Activated T-helper 1 cell treated with anti-CD3 and anti-CD28 coated beads, Interleukin-12 subunit alpha, Interleukin-12 subunit beta, Interleukin-2, Interleukin-4 antibody, amounts not matched to agents 30 ng/mL and 10 ng/mL and 1 ng/mL, durations not matched to agents 14 hours and 24 hours and 36 hours (primary cell): ENCODE results near the gene PNLDC1. TPM values are rescaled to one million over a fixed set of nuclear protein-coding genes. Genes with fewer than 3 reads are reported as not detected.
"Not testable (repeated sequence)": the region's sequence is repeated elsewhere in the genome, so short reads cannot be mapped to it uniquely, and the experiment has no call there.

Source experiments
- DNase-seq: peaks from one replicate; pipeline ENCODE4 v3.0.0; 2021; ENCODE audit warnings: low spot score
- H3K27ac Mint-ChIP-seq: one replicate; pipeline ENCODE4 v1.8.0; 2021; ENCODE audit warnings: mild to moderate bottlenecking, mixed read lengths
- H3K27me3 Mint-ChIP-seq: one replicate; pipeline ENCODE4 v1.8.0; 2022; ENCODE audit warnings: mild to moderate bottlenecking, moderate library complexity, mixed read lengths; ENCODE audit not compliant: insufficient read depth
- H3K36me3 Mint-ChIP-seq: one replicate; pipeline ENCODE4 v1.8.0; 2021; ENCODE audit warnings: low read depth, mixed read lengths
- H3K4me1 Mint-ChIP-seq: one replicate; pipeline ENCODE4 v1.8.0; 2021; ENCODE audit warnings: low read depth, mixed read lengths
- H3K4me3 Mint-ChIP-seq: one replicate; pipeline ENCODE4 v1.8.0; 2021; ENCODE audit warnings: mild to moderate bottlenecking, moderate library complexity, mixed read lengths
- H3K9me3 Mint-ChIP-seq: one replicate; pipeline ENCODE4 v1.8.0; 2021; ENCODE audit warnings: mixed read lengths
- intact Hi-C: fragments of 100-400 bp; cut with micrococcal nuclease; formaldehyde crosslinking; loops from one replicate; pipeline ENCODE4 v1.15.1; 2024
- total RNA-seq: library from RNA; stranded (reverse); gene quantifications from 2 replicates; pipeline ENCODE4 v1.2.3, GENCODE V29; 2022

The PNLDC1 gene
- total RNA-seq, 1 donor from 2014 or later = 0.78 TPM

DNA sequence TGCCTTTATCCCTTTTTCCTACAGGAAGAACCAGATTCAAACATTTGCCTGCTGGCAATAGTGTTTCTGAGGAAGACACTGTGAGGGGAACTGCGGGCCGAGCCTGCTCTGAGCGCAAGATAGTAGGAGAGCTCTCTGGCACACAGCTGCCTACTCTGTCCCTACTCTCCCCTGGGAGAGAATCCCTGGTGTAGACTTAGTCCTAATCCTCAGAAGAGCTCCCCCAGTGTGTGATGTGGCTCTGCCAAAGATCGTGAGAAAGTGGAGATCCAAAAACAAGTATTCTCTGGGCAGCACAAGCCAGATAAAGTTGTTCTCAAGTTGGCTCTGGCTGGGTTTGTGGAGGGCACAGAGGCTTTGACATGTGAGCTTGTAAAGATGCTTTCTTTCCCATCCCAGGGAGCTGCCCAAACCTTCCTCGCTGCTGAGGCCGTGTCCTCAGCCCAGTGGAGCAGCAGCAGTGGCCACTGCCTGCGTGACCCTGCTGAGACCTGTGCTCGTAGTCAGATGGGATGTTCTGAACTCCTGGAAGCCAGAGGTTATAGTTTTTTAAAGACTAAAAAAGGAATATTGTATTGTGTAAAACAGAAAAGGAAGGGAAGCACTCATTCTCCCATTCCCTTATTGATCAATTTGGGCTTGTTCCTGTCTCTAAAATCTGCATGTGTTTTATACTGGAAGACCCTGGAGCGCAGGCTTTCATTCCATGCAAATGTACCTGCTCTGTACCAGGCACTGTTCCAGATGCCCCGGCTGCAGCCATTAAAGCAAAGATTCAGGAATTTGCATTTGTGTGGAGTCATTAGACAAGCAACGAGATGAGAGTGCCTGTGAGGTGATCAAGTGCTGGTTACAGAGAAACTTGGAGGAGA, 30.7 kb downstream of the PNLDC1 start:
- peaks cover 11% of the 10 kb centered on the region for H3K27me3 Mint-ChIP-seq
- DNase-seq = no peak
- H3K4me1 Mint-ChIP-seq = peaks cover 9% of the 10 kb centered on the region
- H3K36me3 Mint-ChIP-seq = no peaks in the 10 kb centered on the region
- no peaks in the 10 kb centered on the region for H3K9me3 Mint-ChIP-seq
- intact Hi-C loops = no loop called here
- no peak overlapping the region for H3K27ac Mint-ChIP-seq
- H3K4me3 Mint-ChIP-seq = no peak overlapping the region

DNA sequence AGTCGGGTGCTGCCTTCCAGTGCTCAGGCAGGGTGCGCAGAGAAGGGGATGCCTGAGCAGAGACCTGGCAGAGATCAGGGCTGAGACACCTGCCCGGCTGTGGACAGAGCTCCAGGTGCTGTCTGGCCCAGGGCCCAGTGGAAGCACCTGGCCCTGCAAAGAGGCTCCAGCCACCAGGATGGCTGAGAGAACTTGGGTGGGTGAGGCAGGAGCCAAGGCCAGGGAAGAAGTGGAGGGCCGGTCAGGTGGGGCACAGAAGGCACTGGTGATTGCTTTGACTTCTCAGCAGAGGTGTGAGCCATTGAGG, 31.2 kb downstream of the PNLDC1 start:
- intact Hi-C loops = no loop called here
- Mint-ChIP-seq H3K9me3 (no peaks in the 10 kb centered on the region), H3K4me3 (no peak overlapping the region), H3K27me3 (peaks cover 11% of the 10 kb centered on the region), H3K4me1 (peaks cover 9% of the 10 kb centered on the region), H3K27ac (no peak overlapping the region), H3K36me3 (no peaks in the 10 kb centered on the region)
- DNase-seq = no peak

DNA sequence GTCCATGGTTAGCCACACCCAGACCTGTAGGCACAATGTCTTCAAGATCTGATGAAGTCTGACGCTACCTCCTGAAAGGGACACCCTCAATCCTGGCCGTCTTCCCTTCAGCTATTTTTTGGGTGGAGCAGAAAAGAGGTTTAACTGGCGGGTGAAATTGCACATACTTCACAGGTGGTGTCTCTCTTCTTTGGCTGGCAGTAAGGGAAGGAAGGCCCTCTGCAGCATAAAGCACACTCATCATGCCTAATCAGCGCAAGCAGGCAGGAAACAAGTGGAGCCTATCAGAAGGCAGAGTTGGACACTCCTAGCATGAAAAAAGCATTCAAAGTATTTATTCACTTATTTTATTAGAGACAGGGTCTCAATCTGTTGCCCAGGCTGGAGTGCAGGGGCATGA, 32.9 kb downstream of the PNLDC1 start:
- Mint-ChIP-seq H3K36me3 (no peaks in the 10 kb centered on the region), H3K27ac (no peak overlapping the region), H3K27me3 (peaks cover 11% of the 10 kb centered on the region), H3K9me3 (no peaks in the 10 kb centered on the region), H3K4me1 (peaks cover 9% of the 10 kb centered on the region), H3K4me3 (no peak overlapping the region)
- intact Hi-C loops = no loop called here
- DNase-seq = no peak

DNA sequence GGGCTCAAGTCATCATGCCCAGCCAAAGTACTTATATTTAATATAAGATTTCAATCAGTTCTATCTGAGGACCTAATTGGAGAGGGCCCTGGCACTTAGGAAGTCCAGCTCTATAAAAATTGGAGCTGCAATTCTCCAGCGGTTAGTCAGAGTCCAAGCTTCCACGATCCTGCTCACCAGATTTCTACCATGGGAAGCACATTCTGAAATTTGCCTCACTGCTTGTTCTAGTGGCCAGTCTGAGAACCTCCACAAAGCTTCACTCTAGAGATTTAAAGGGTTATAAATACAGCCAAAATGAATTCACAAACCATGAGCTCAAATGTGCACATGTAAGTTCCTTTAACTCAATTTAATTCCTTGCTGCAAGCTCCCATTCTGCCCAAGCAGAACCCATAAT, 33.5 kb downstream of the PNLDC1 start:
- intact Hi-C loops = no loop called here
- H3K4me1 Mint-ChIP-seq = peaks cover 9% of the 10 kb centered on the region
- peaks cover 13% of the 10 kb centered on the region for H3K27me3 Mint-ChIP-seq
- no peaks in the 10 kb centered on the region for H3K9me3 Mint-ChIP-seq
- DNase-seq = no peak
- H3K4me3 Mint-ChIP-seq = no peak overlapping the region
- H3K36me3 Mint-ChIP-seq = no peaks in the 10 kb centered on the region
- H3K27ac Mint-ChIP-seq = no peak overlapping the region

DNA sequence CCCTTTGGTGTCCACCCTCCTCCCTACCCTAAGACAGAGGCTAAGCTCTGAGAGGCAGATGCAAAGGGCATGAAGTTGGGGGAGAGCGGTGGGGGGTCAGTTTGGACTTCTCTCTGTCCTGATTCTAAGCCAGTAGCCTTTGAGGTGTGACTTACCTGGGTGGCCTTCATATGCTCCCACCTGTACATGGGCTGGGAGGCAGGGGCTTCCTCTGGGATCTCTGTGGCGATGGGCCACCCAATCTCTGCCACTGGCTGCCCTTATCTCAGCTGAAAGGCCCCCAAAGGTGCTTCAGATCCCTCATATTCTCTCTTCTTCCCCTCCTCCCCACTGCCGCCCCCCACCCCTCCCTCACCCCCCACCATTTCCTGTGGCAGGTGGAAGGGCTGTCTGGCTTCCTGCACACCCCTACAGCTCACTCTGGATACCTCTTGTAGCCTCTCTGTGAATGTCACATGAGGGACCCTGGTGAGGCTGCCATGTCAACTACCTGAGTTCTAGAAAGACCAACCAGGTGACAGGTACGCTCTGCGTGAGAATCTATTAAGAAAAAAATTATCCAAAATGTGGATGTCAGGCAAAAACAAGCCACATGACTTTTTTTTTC, 34.0 kb downstream of the PNLDC1 start:
- Mint-ChIP-seq H3K27me3 (peaks cover 13% of the 10 kb centered on the region), H3K27ac (no peak overlapping the region), H3K9me3 (no peaks in the 10 kb centered on the region), H3K4me3 (no peak overlapping the region), H3K36me3 (no peaks in the 10 kb centered on the region), H3K4me1 (peaks cover 9% of the 10 kb centered on the region)
- intact Hi-C loops = no loop called here
- no peak for DNase-seq

DNA sequence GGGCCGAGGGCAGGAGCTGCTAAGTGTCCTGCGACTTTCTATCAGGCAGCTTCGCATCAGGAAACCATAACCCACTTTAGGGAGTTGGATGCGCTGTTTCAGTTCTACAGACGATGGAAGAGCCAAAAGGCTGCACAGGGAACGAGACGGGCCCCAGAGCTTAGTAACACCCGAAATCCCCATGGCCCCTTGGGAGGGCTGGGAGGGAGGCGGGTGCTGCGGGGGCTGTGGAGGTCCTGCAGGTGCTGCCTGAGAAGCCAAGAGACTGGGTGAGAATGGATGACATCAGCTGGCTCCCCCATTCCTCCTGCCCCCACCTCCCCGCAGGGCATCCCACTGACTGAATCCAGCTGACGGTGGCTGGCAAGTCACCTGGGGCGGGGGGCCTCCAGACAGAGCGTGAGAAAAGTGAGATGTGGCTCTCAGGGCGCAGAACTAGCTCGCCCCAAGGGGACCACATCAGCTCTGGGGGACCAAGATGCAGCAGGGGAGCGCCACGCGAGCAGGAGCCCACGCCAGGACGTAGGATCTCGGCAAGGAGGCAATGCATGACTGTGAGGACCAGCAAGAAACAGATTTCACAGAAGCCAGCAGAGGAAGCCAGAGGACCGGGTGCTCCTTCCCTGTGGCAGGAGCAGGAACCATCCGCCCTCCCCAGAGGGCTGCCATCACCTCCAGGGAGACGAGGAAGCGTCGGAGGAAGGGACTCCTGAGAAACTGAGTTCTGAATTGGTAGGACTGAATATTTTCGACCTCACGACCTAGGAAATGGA, 36.8 kb downstream of the PNLDC1 start:
- H3K4me3 Mint-ChIP-seq = no peak overlapping the region
- H3K4me1 Mint-ChIP-seq = no peaks in the 10 kb centered on the region
- no peak overlapping the region for H3K27ac Mint-ChIP-seq
- intact Hi-C loops = no loop called here
- no peaks in the 10 kb centered on the region for H3K36me3 Mint-ChIP-seq
- H3K27me3 Mint-ChIP-seq = peaks cover 16% of the 10 kb centered on the region
- DNase-seq = no peak
- H3K9me3 Mint-ChIP-seq = no peaks in the 10 kb centered on the region

DNA sequence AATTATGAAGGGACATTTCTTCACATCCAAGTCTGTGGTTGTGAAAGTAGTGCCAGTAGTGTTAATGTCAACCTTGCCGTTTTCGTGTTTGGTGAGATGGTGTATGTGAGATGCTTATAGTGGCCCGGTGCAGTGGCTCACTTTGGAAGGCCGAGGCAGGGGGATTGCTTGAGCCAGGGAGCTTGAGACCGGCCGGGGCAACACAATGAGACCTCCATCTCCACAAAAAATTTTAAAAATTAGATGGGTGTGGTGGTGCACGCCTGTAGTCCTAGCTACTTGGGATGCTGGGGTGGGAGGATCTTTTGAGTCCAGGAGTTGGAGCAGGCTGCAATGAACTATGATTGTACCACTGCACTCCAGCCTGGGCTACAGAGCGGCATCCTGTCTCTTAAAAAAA, 37.4 kb downstream of the PNLDC1 start:
- no peaks in the 10 kb centered on the region for H3K4me1 Mint-ChIP-seq

DNA sequence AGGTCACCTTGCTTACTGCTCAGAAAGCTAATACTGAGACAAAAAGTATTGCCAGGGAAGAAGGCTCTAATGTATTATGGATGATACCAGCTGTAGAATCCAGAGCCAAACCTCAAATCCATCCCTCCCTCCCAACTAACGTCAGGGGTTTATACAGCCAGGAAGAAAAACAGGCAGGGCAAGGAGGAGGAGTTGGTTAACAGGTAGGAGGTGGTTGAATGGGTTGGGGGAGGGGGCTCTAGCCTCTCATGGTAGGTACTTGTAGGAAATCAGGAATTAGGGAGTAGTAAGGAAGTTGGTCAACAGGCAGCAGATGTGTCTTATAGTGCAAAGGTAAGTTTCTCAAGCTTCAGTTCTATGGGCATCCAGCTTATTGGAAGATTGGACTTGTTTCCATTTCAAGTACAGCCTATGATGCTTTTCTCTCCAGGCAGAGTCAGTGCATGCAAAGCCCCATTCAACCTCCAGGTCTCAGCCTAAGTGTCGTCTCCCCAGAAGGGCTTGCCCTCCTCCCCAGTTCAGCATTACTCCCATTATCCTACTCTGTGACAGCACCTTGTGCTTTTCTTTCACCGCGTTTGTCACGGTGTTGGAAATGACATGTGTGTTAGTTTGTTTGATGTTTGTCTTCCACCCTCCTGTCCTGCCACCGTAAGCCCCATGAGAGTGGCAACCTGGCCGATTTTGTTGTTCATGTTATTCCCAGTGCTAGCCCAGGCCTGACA, 38.1 kb downstream of the PNLDC1 start:
- no peaks in the 10 kb centered on the region for H3K36me3 Mint-ChIP-seq
- no peaks in the 10 kb centered on the region for H3K4me1 Mint-ChIP-seq
- H3K27ac Mint-ChIP-seq = no peak overlapping the region

More for the DNA sequence above, 37.4 kb downstream of the PNLDC1 start:
- Mint-ChIP-seq H3K4me3 (no peak overlapping the region), H3K27me3 (peaks cover 16% of the 10 kb centered on the region), H3K9me3 (no peaks in the 10 kb centered on the region), H3K27ac (no peak overlapping the region), H3K36me3 (no peaks in the 10 kb centered on the region)
- intact Hi-C loops = no loop called here
- no peak for DNase-seq

DNA sequence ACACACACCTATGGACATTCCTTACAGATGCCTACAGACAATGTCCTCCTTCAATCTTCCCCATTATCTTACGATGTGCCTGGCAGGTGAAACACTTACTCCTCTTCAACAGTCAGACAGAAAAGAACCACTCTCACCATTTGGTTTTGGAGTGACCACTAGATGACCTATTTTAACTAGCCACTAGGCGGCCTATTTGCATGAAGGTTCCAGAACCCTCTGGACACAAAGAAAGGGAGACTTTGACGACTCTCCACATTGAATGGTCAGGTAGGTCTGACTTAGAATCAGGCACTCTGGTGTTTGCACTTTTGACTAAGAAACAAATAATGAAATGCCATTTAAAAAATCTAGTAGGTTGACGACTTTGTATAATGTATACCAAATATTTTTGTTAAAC, 42.0 kb downstream of the PNLDC1 start:
- no peak for DNase-seq
- no peak overlapping the region for H3K4me3 Mint-ChIP-seq
- H3K9me3 Mint-ChIP-seq = no peaks in the 10 kb centered on the region
- H3K4me1 Mint-ChIP-seq = no peaks in the 10 kb centered on the region
- H3K27ac Mint-ChIP-seq = no peak overlapping the region
- H3K36me3 Mint-ChIP-seq = no peaks in the 10 kb centered on the region
- H3K27me3 Mint-ChIP-seq = peaks cover 7% of the 10 kb centered on the region
- intact Hi-C loops = no loop called here

More for the DNA sequence above, 38.1 kb downstream of the PNLDC1 start:
- no peak for DNase-seq
- H3K4me3 Mint-ChIP-seq = no peak overlapping the region
- H3K27me3 Mint-ChIP-seq = peaks cover 12% of the 10 kb centered on the region
- no peaks in the 10 kb centered on the region for H3K9me3 Mint-ChIP-seq
- intact Hi-C loops = no loop called here

DNA sequence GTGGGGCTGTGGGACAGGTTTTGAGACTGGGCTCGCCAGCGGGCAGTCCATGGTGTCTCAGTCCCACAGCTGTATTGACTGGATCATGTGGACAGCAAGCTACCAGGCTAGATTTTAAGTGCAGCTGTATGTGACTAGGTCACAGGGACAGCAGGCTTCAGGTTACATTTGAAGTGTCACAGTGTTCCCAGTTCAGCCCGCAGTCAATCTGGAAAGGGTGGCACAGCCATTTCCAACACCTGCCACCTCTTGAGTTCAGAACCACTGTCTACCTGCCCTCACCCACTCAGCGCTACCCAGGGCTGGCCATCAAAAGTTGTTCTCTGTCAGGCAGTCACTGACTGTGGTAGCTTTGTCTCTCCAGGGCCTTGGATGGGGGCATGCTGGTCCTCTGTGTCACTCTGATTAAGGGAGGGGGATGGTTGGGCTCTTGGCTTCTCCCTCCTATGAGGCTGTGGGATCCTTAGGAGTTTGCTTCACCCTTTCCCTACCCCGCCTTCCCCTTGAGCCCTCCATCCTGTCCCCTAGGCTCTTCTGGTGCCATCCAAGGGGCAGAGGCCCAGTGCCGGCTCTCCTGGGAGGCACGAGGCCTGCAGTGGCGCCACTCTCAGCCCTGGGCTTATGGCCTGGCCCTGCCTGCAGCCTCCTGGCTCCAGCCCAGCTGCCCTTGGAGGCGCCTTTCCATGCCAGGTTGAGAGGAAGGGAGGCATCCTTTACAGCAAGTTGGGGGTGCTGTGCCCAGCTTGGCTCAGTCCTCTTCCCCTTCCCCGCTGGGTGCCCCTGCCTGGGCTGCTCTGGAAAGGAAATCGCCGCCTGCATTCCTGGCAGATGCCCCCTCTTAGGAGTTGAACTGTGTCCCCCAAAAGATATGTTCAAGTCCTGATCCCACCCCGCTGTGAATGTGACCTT, 44.9 kb downstream of the PNLDC1 start:
- intact Hi-C loops = no loop called here
- peaks cover 2% of the 10 kb centered on the region for H3K27me3 Mint-ChIP-seq
- H3K4me3 Mint-ChIP-seq = no peak overlapping the region
- H3K4me1 Mint-ChIP-seq = no peaks in the 10 kb centered on the region
- H3K36me3 Mint-ChIP-seq = no peaks in the 10 kb centered on the region
- H3K9me3 Mint-ChIP-seq = peaks cover 8% of the 10 kb centered on the region
- DNase-seq = no peak
- H3K27ac Mint-ChIP-seq = no peak overlapping the region

DNA sequence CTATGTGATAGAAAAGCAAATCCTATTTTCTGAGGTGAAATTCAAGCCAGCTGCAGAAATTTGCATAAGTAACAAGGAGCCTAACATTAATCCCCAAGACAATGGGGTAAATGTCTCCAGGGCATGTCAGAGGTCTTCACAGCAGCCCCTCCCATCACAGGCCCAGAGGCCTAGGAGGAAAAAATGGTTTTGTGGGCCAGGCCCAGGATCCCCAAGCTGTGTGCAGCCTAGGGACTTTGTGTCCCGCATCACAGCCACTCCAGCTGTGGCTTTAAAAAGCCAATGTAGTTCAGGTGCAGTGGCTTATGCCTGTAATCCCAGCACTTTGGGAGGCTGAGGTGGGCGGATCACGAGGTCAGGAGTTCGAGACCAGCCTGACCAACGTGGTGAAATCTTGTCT, 48.5 kb downstream of the PNLDC1 start:
- H3K4me1 Mint-ChIP-seq, intact Hi-C loops, H3K27me3 Mint-ChIP-seq, H3K4me3 Mint-ChIP-seq, H3K9me3 Mint-ChIP-seq, DNase-seq, H3K36me3 Mint-ChIP-seq, H3K27ac Mint-ChIP-seq: not testable (repeated sequence)

DNA sequence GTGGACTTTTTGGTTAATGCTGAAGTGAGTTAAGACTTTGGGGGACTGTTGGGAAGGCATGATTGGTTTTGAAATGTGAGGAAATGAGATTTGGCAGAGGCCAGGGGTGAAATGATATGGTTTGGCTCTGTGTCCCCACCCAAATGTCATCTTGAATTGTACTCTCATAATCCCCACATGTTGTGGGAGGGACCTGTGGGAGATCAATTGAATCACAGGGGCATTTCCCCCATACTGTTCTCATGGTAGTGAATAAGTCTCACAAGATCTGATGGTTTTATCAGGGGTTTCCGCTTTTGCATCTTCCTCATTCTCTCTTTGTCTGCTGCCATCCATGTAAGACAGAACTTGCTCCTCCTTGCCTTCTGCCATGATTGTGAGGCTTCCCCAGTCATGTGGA, 49.8 kb downstream of the PNLDC1 start:
- H3K4me1 Mint-ChIP-seq, DNase-seq, intact Hi-C loops, H3K9me3 Mint-ChIP-seq, H3K4me3 Mint-ChIP-seq, H3K36me3 Mint-ChIP-seq, H3K27ac Mint-ChIP-seq, H3K27me3 Mint-ChIP-seq: not testable (repeated sequence)
